ENCODE results near the gene RNF13.
A peak's percentile ranks its signal among the peaks of the same experiment; 100 is the strongest.
"Not testable (repeated sequence)": the region's sequence is repeated elsewhere in the genome, so short reads cannot be mapped to it uniquely, and the experiment has no call there.

Gene RNF13

DNA sequence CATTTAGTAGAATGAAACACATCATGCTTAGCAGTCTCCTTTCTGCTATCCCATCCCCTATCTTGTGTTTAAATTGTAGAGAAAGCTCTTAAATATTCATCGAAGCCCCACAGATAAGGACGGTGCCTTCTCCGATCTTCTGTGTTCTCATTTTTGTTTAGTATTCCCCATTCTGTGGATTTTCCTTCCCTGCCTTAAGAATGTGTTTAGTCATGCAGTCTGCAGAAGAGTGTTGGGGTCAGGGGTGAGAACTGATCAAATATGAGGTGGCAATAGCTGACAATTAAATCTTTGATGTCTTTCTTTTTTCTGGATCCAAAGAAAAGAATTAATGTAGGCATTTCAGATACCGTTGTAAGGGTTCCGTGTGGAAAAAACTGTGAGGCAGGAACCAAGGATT, 11.4 kb upstream of the RNF13 start:
- DNase-seq: no peak

GRCh38 chr3:149806171-149806778, 6.7 kb upstream of the RNF13 start:
- no peak for DNase-seq

- peak; percentile 29 to 76 for DNase-seq
Observed at GRCh38 chr3:149808209-149808829, 4.7 kb upstream of the RNF13 start.

GRCh38 chr3:149809699-149810098, 3.3 kb upstream of the RNF13 start:
- no peak for DNase-seq

GRCh38 chr3:149810846-149811245, 2.2 kb upstream of the RNF13 start:
- no peak for DNase-seq

- peak in 1 of 2 experiments; percentile 31 for DNase-seq
Observed at GRCh38 chr3:149812165-149812605, 830 bp upstream of the RNF13 start.

- DNase-seq: peak; percentile 48 to 68
Observed at GRCh38 chr3:149813367-149814281, 609 bp downstream of the RNF13 start.

- no peak for DNase-seq
Observed at GRCh38 chr3:149815321-149815720, 2.3 kb downstream of the RNF13 start.

DNA sequence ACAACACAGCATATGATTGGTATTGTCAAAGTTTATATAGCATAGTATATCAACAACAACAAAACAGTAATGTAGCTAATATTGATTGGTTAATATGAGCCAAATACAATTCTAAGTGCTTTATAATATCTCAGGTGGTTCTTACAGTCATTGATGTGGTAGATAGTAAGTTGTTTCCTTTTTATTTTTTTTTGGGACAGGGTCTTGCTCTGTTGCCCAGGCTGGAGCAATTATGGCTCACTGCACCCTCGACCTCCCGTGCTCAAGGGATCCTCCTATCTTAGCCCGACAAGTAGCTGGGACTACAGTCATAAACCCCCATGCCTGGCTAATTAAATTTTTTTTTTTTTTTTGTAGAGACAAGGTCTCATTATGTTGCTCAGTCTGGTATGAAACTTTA, 2.7 kb downstream of the RNF13 start:
- DNase-seq: no peak

DNA sequence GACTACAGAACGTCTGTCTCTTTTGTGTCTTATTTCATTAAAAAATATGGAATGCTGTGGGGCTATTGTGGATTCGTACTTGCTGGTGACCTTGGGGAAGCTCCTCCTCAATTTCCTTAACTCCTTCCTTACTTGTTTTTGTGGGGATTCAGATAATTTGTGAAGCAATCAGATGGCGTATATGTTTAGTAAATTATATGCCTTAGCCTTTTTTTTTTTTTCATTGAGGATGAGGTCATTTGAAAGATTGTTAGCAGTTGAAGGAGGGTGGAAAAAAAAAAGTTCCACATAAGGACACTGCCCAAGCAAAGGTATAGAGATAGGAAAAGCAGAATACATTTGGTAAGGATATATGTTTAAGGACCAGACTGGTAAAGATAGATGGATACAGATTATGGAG, 3.3 kb downstream of the RNF13 start:
- DNase-seq: no peak

- no peak for DNase-seq
Observed at GRCh38 chr3:149816986-149817385, 4.0 kb downstream of the RNF13 start.

DNA sequence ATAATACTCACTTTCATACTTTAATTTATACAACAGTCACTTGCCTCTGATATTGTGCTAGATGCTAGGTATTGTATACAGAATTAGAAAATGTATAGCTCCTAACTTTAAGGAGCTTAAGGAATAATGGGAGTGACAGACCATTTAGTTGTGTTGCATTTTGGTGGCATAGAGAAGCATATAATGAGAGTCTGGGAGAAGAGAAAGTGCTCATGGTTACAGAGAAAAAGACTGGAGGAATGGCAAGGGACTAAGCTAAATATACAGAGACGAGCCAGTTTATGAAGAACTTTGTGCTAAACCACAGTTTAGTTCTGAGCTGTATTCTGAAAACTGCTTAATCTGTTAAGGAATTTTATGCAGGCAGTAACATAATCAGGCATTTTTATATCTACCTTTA, 6.4 kb downstream of the RNF13 start:
- no peak for DNase-seq

- DNase-seq: no peak
Observed at GRCh38 chr3:149820183-149820582, 7.2 kb downstream of the RNF13 start.

- no peak for DNase-seq
Observed at GRCh38 chr3:149826636-149827035, 13.6 kb downstream of the RNF13 start.

DNA sequence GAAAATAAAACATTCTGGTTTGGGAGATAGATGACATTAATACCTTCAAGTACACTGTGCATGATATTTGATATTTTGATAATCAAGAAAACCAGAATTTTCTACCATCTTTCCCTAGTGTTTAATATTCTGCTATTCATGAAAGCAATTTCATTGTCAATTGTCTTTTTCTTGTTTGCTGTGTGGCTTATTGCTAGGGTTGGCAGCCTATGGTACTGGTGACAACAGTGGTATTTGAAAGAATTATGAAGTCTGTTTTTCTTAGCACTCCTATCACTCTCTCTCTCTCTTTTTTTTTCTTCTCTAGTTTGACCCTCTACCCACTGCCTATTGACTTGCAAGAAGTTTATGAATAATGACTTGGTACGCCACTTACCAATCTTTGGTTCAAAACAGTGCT, 15.4 kb downstream of the RNF13 start:
- DNase-seq: no peak

GRCh38 chr3:149829631-149830030, 16.6 kb downstream of the RNF13 start:
- DNase-seq: not testable (repeated sequence)

DNA sequence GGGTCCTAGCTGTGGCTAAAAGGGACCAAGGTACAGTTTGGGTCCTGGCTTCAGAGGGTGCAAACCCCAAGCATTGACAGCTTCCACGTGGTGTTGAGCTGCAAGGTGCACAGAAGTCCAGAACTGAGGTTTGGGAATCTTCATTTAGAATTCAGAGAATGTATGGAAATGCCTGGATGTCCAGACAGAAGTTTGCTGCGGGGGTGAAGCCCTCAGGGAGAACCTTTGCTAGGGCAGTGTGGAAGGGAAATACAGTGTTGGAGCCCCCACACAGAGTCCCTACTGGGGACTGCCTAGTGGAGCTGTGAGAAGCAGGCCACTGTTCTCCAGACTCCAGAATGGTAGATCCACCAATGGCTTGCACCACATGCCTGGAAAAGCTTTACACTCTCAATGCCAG, 17.9 kb downstream of the RNF13 start:
- no peak for DNase-seq

- DNase-seq: no peak
Observed at GRCh38 chr3:149831321-149831720, 18.3 kb downstream of the RNF13 start.

- no peak for DNase-seq
Observed at GRCh38 chr3:149832086-149832485, 19.1 kb downstream of the RNF13 start.

- DNase-seq: no peak
Observed at GRCh38 chr3:149833241-149833640, 20.2 kb downstream of the RNF13 start.

GRCh38 chr3:149838491-149838890, 25.5 kb downstream of the RNF13 start:
- DNase-seq: not testable (repeated sequence)

DNA sequence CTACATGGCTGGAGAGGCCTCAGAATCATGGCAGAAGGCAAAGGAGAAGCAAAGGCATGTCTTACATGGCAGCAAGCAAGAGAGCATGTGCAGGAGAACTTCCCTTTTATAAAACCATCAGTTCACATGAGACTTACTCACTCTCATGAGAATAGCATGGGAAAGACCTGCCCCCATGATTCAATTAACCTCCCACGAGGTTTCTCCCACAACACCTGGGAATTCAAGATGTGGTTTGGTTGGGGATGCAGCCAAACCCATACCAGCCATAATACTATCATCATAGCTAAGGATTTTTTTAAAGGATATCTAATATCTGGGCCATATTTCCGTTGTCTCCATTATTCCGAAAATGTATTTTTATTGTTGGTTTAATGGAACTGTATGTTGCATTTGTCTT, 26.5 kb downstream of the RNF13 start:
- not testable (repeated sequence) for DNase-seq

DNA sequence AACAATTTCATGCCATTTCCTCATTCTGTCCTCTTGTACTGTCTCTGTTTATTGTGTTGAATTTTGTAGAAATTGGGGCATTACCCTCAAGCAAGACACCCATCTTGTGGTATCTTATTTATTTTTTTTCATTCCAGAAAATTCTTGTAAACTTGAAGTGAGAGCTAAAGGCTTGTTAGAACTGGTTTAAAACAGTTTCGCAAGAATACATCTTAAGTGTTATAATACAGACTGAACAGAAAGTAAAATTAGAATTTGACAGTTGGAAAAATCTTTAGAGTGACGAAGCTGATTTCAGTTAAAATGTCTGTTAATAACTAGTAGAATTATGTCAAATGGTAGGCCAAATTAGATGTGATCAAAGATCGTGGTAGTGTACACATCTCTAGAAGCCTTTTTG, 26.9 kb downstream of the RNF13 start:
- DNase-seq: no peak

- DNase-seq: no peak
Observed at GRCh38 chr3:149843502-149843901, 30.5 kb downstream of the RNF13 start.

Data from NCI-H524 (cell line).